GM18507 (cell line): ENCODE measurements around the gene MIB2.

ENCODE experiments used
- DNase-seq: peaks from one replicate; pipeline ENCODE4 v3.0.0; 2011; ENCODE audit warnings: low read depth; ENCODE audit not compliant: insufficient read length; ENCODE audit errors: extremely low spot score
- FAIRE-seq: peaks from 2 replicates; lab custom pipeline; 2011; peaks lifted over from hg19 to GRCh38; lab: Jason Lieb, UNC

MIB2 gene

GRCh38 chr1:1612104-1612400 is 3.2 kb upstream of the MIB2 start:
- FAIRE-seq: no peak
- no peak for DNase-seq

- FAIRE-seq (no peak), DNase-seq (no peak)
Observed at GRCh38 chr1:1613509-1614082, 1.7 kb upstream of the MIB2 start.

- no peak for FAIRE-seq
- no peak for DNase-seq
Observed at GRCh38 chr1:1614204-1614953, 921 bp upstream of the MIB2 start.

GRCh38 chr1:1614954-1615255 is 395 bp upstream of the MIB2 start:
- DNase-seq (no peak), FAIRE-seq (no peak)

GRCh38 chr1:1616045-1616790 is 918 bp downstream of the MIB2 start:
- DNase-seq (no peak), FAIRE-seq (no peak)

- DNase-seq (no peak), FAIRE-seq (no peak)
Observed at GRCh38 chr1:1616838-1617237, 1.5 kb downstream of the MIB2 start.

GRCh38 chr1:1617516-1617915 is 2.2 kb downstream of the MIB2 start:
- DNase-seq (no peak), FAIRE-seq (no peak)

- FAIRE-seq (no peak), DNase-seq (no peak)
Observed at GRCh38 chr1:1617925-1618324, 2.6 kb downstream of the MIB2 start.

GRCh38 chr1:1618396-1619068 is 3.2 kb downstream of the MIB2 start:
- FAIRE-seq (no peak), DNase-seq (no peak)

- DNase-seq (no peak), FAIRE-seq (no peak)
Observed at GRCh38 chr1:1619917-1620361, 4.6 kb downstream of the MIB2 start.

- DNase-seq: no peak
- FAIRE-seq: no peak
Observed at GRCh38 chr1:1620433-1621139, 5.3 kb downstream of the MIB2 start.

- FAIRE-seq: no peak
- DNase-seq: no peak
Observed at GRCh38 chr1:1621173-1622009, 6.1 kb downstream of the MIB2 start.

GRCh38 chr1:1622010-1622787 is 6.9 kb downstream of the MIB2 start:
- FAIRE-seq: no peak
- DNase-seq: no peak

GRCh38 chr1:1622788-1623094 is 7.4 kb downstream of the MIB2 start:
- FAIRE-seq: no peak

GRCh38 chr1:1623181-1623630 is 7.9 kb downstream of the MIB2 start:
- FAIRE-seq (no peak), DNase-seq (no peak)

More at GRCh38 chr1:1622788-1623094, 7.4 kb downstream of the MIB2 start:
- DNase-seq: no peak

- FAIRE-seq: no peak
- no peak for DNase-seq
Observed at GRCh38 chr1:1623631-1624442, 8.5 kb downstream of the MIB2 start.
